Prostate gland (tissue), 2 donors: ENCODE measurements around the gene CLIP4. TPM values are rescaled to one million over a fixed set of nuclear protein-coding genes. Genes with fewer than 3 reads are reported as not detected.
"Not testable (repeated sequence)": the region's sequence is repeated elsewhere in the genome, so short reads cannot be mapped to it uniquely, and the experiment has no call there.

Experiments
- DNase-seq: peaks from one replicate; pipeline ENCODE4 v3.0.0-alpha.2; 2019; ENCODE audit warnings: low spot score
- H3K27ac ChIP-seq, 2 donors: fragments of 200-600 bp; sonication (generic); 2 replicates each; pipeline ENCODE4 v1.5.1; 2017 to 2019
- H3K27me3 ChIP-seq: fragments of 200-600 bp; sonication (generic); replicated peaks from 2 replicates; pipeline ENCODE4 v1.5.1; 2019; ENCODE audit not compliant: insufficient read depth
- H3K36me3 ChIP-seq, 2 donors: fragments of 200-600 bp; sonication (generic); 1 replicate in 1 of 2; 2 replicates in 1 of 2; pipeline versions ENCODE4 v1.5.1 to v1.8.1; 2017 to 2019
- H3K4me1 ChIP-seq: fragments of 200-600 bp; sonication (generic); replicated peaks from 2 replicates; pipeline ENCODE4 v1.5.1; 2019
- H3K4me3 ChIP-seq, 2 donors: fragments of 200-600 bp; sonication (generic); 2 replicates each; pipeline ENCODE4 v1.5.1; 2017 to 2019
- H3K9me3 ChIP-seq: fragments of 200-600 bp; sonication (generic); 2 replicates; pipeline ENCODE4 v1.5.1; 2017
- CTCF ChIP-seq, 4 experiments: fragments of 200-600 bp in 2 of 4; fragments of 450-650 bp in 2 of 4; sonication (generic) in 2 of 4; IDR thresholded peaks; 1 replicate in 3 of 4; 2 replicates in 1 of 4; pipeline ENCODE4 v1.5.1; 2016 to 2019; ENCODE audit warnings: antibody characterized with exemption in 4 of 4, mild to moderate bottlenecking in 2 of 4, moderate library complexity in 2 of 4
- POLR2A ChIP-seq: fragments of 450-650 bp; IDR thresholded peaks from one replicate; pipeline ENCODE4 v1.6.1; 2016; ENCODE audit warnings: antibody characterized with exemption, mild to moderate bottlenecking
- POLR2AphosphoS5 ChIP-seq: sonication (generic); formaldehyde crosslinking; IDR thresholded peaks from one replicate; pipeline ENCODE4 v1.6.1; 2017; ENCODE audit warnings: antibody characterized with exemption
- WGBS: methylation state at CpG from one replicate; pipeline ENCODE4 v1.1.5; 2018; 5-methylcytosine and 5-hydroxymethylcytosine counted together
- intact Hi-C: fragments of 100-400 bp; cut with DNase I; formaldehyde crosslinking; loops from one replicate; pipeline ENCODE4 v1.14.2; 2022
- total RNA-seq, 2 donors: library from RNA; depleted of rRNA; stranded (reverse); fragments of >200 nt; gene quantifications; one replicate each; pipeline ENCODE4 v1.1.0, GENCODE V29; 2016

Gene CLIP4
- total RNA-seq, 2 donors from 2014 or later = 26.1 to 30.3 TPM

GRCh38 chr2:29100564-29100963 is 14.7 kb upstream of the CLIP4 start:
- Histone ChIP-seq H3K27me3 (no peaks in the 10 kb centered on the region), H3K4me3 (no peak overlapping the region), H3K9me3 (no peaks in the 10 kb centered on the region), H3K27ac (no peak overlapping the region), H3K4me1 (no peaks in the 10 kb centered on the region), H3K36me3 (no peaks in the 10 kb centered on the region)
- intact Hi-C loops = no loop called here
- TF ChIP-seq POLR2AphosphoS5 (no peak), CTCF (IDR thresholded peaks at IDR 0.05) (no peak), POLR2A (no peak)
- 95% methylated on average over 1 of the region's 1 CpG for WGBS
- no peak for DNase-seq

GRCh38 chr2:29104688-29105087 is 10.5 kb upstream of the CLIP4 start:
- no peak for TF ChIP-seq POLR2A
- Histone ChIP-seq H3K9me3 (no peaks in the 10 kb centered on the region), H3K27me3 (no peaks in the 10 kb centered on the region), H3K36me3 (no peaks in the 10 kb centered on the region), H3K4me1 (no peaks in the 10 kb centered on the region), H3K4me3 (no peak overlapping the region), H3K27ac (no peak overlapping the region)
- intact Hi-C loops = no loop called here
- no peak for DNase-seq
- 78% methylated on average over 5 of the region's 5 CpGs for WGBS

GRCh38 chr2:29105375-29105774 is 9.8 kb upstream of the CLIP4 start:
- no peaks in the 10 kb centered on the region for H3K36me3 ChIP-seq
- no peak for TF ChIP-seq POLR2AphosphoS5
- TF ChIP-seq CTCF (IDR thresholded peaks at IDR 0.05) = no peak
- TF ChIP-seq POLR2A = no peak
- H3K27ac ChIP-seq = no peak overlapping the region
- no peak overlapping the region for H3K4me3 ChIP-seq
- H3K9me3 ChIP-seq = no peaks in the 10 kb centered on the region
- no peaks in the 10 kb centered on the region for H3K4me1 ChIP-seq
- no peaks in the 10 kb centered on the region for H3K27me3 ChIP-seq
- intact Hi-C loops = no loop called here
- 48% methylated on average over 2 of the region's 2 CpGs for WGBS
- DNase-seq = no peak

- H3K9me3 ChIP-seq = no peaks in the 10 kb centered on the region
- no peaks in the 10 kb centered on the region for H3K27me3 ChIP-seq
- H3K36me3 ChIP-seq = no peaks in the 10 kb centered on the region
- no peak for DNase-seq
- H3K27ac ChIP-seq = no peak overlapping the region
- intact Hi-C loops = no loop called here
- H3K4me3 ChIP-seq = no peak overlapping the region
- TF ChIP-seq POLR2A (no peak), CTCF (IDR thresholded peaks at IDR 0.05) (no peak), POLR2AphosphoS5 (no peak)
- H3K4me1 ChIP-seq = no peaks in the 10 kb centered on the region
- 90% methylated on average over 3 of the region's 3 CpGs for WGBS
These were observed 9.0 kb upstream of the CLIP4 start for GRCh38 chr2:29106256-29106655.

- no peaks in the 10 kb centered on the region for H3K27me3 ChIP-seq
- intact Hi-C loops = no loop called here
- 56% methylated on average over 2 of the region's 2 CpGs for WGBS
- no peaks in the 10 kb centered on the region for H3K36me3 ChIP-seq
- no peaks in the 10 kb centered on the region for H3K4me1 ChIP-seq
- no peak overlapping the region for H3K4me3 ChIP-seq
- no peak for TF ChIP-seq POLR2AphosphoS5
- TF ChIP-seq POLR2A = no peak
- TF ChIP-seq CTCF (IDR thresholded peaks at IDR 0.05) = no peak
- H3K9me3 ChIP-seq = no peaks in the 10 kb centered on the region
- no peak overlapping the region for H3K27ac ChIP-seq
- DNase-seq = no peak
These were observed 8.2 kb upstream of the CLIP4 start for GRCh38 chr2:29106980-29107388.

- H3K9me3 ChIP-seq, H3K36me3 ChIP-seq, H3K4me1 ChIP-seq, intact Hi-C loops, DNase-seq, H3K4me3 ChIP-seq, H3K27ac ChIP-seq, H3K27me3 ChIP-seq: not testable (repeated sequence)
- WGBS = 93% methylated on average over 3 of the region's 3 CpGs
These were observed 7.7 kb upstream of the CLIP4 start for GRCh38 chr2:29107547-29107946.
